Gastrocnemius medialis (tissue), 4 donors: ENCODE results near the gene PPM1M.

Experiments
- POLR2A ChIP-seq, 2 donors: fragments of 450-650 bp; IDR thresholded peaks; one replicate each; pipeline ENCODE4 v1.6.1; 2017; ENCODE audit warnings: antibody characterized with exemption in 2 of 2, mild to moderate bottlenecking in 2 of 2, moderate library complexity in 2 of 2
- TF ChIP-seq, protein P1 (sequence below), 5 experiments: fragments of 450-650 bp in 3 of 5; fragments of 200-600 bp in 2 of 5; sonication (generic) in 2 of 5; IDR thresholded peaks in 4 of 5; conservative IDR thresholded peaks in 1 of 5; 1 replicate in 4 of 5; 2 replicates in 1 of 5; pipeline ENCODE4 v1.5.1; 2016 to 2019; ENCODE audit warnings: antibody characterized with exemption in 5 of 5, mild to moderate bottlenecking in 3 of 5, moderate library complexity in 3 of 5

- no peak for TF ChIP-seq POLR2A (IDR thresholded peaks at IDR 0.05)
- TF ChIP-seq, protein P1, sequence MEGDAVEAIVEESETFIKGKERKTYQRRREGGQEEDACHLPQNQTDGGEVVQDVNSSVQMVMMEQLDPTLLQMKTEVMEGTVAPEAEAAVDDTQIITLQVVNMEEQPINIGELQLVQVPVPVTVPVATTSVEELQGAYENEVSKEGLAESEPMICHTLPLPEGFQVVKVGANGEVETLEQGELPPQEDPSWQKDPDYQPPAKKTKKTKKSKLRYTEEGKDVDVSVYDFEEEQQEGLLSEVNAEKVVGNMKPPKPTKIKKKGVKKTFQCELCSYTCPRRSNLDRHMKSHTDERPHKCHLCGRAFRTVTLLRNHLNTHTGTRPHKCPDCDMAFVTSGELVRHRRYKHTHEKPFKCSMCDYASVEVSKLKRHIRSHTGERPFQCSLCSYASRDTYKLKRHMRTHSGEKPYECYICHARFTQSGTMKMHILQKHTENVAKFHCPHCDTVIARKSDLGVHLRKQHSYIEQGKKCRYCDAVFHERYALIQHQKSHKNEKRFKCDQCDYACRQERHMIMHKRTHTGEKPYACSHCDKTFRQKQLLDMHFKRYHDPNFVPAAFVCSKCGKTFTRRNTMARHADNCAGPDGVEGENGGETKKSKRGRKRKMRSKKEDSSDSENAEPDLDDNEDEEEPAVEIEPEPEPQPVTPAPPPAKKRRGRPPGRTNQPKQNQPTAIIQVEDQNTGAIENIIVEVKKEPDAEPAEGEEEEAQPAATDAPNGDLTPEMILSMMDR (IDR thresholded peaks at IDR 0.05 in 4 of 5, conservative IDR thresholded peaks at IDR 0.05 in 1 of 5) = no peak
Observed at GRCh38 chr3:52240886-52241370, 4.6 kb upstream of the PPM1M start.
